ENCODE results near the gene CLNK. TPM values are rescaled to one million over a fixed set of nuclear protein-coding genes. Genes with fewer than 3 reads are reported as not detected.

Gene CLNK
- total and polyA plus RNA-seq, 5 donors = not detected

- H3K27me3 ChIP-seq (ENCODE audit: control insufficient read depth, insufficient read depth) = no peaks in the 10 kb centered on the region
- DNase-seq (no peak), ATAC-seq (no peak)
- 27% methylated on average over 5 of the region's 5 CpGs for WGBS
- H3K27ac ChIP-seq (ENCODE audit: low read length) = no peak overlapping the region
- no peak overlapping the region for H3K4me3 ChIP-seq (ENCODE audit: low read length)
- no peaks in the 10 kb centered on the region for H3K9me3 ChIP-seq (ENCODE audit: control insufficient read depth, low read length)
- intact Hi-C loops (cut with DNase I) = loop anchor here in 3 of 4 donors (5.0 to 10.0 kb wide), 3 partner anchors 495 to 838 kb away; partner anchors contain the start of gene HS3ST1 (in 2 of the 3)
- no peaks in the 10 kb centered on the region for H3K4me1 ChIP-seq (ENCODE audit: control insufficient read depth, insufficient read depth, low read length)
These were observed 94.8 kb downstream of the CLNK start for GRCh38 chr4:10589799-10590198.

- Histone ChIP-seq H3K9me3 (ENCODE audit: control insufficient read depth, low read length) (no peaks in the 10 kb centered on the region), H3K27ac (ENCODE audit: low read length) (no peak overlapping the region), H3K4me3 (ENCODE audit: low read length) (no peak overlapping the region), H3K27me3 (ENCODE audit: control insufficient read depth, insufficient read depth) (no peaks in the 10 kb centered on the region), H3K4me1 (ENCODE audit: control insufficient read depth, insufficient read depth, low read length) (no peaks in the 10 kb centered on the region)
- no peak for DNase-seq
- WGBS = 58% methylated on average over 7 of the region's 7 CpGs
- no peak for ATAC-seq
- intact Hi-C loops (cut with DNase I) = loop anchor here in 3 of 4 donors (5.0 to 10.0 kb wide), 3 partner anchors 495 to 838 kb away; partner anchors contain the start of gene HS3ST1 (in 2 of the 3)
These were observed 95.2 kb downstream of the CLNK start for GRCh38 chr4:10589321-10589720.

GRCh38 chr4:10587697-10588096 lies 96.9 kb downstream of the CLNK start:
- DNase-seq (peak in 1 of 3 donors; percentile 49), ATAC-seq (no peak)
- H3K4me3 ChIP-seq (ENCODE audit: low read length) = no peak overlapping the region
- no peaks in the 10 kb centered on the region for H3K27me3 ChIP-seq (ENCODE audit: control insufficient read depth, insufficient read depth)
- WGBS = 50% methylated on average over 8 of the region's 8 CpGs
- intact Hi-C loops (cut with DNase I) = loop anchor here in 3 of 4 donors (5.0 to 10.0 kb wide), 3 partner anchors 497 to 840 kb away; partner anchors contain the start of gene HS3ST1 (in 2 of the 3)
- no peaks in the 10 kb centered on the region for H3K9me3 ChIP-seq (ENCODE audit: control insufficient read depth, low read length)
- H3K4me1 ChIP-seq (ENCODE audit: control insufficient read depth, insufficient read depth, low read length) = no peaks in the 10 kb centered on the region
- no peak overlapping the region for H3K27ac ChIP-seq (ENCODE audit: low read length)

- no peaks in the 10 kb centered on the region for H3K4me1 ChIP-seq (ENCODE audit: control insufficient read depth, insufficient read depth, low read length)
- intact Hi-C loops (cut with DNase I) = loop anchor here in 3 of 4 donors (5.0 to 10.0 kb wide), 3 partner anchors 498 to 840 kb away; partner anchors contain the start of gene HS3ST1 (in 2 of the 3)
- 94% methylated on average over 12 of the region's 12 CpGs for WGBS
- no peaks in the 10 kb centered on the region for H3K9me3 ChIP-seq (ENCODE audit: control insufficient read depth, low read length)
- no peak for ATAC-seq
- H3K27me3 ChIP-seq (ENCODE audit: control insufficient read depth, insufficient read depth) = no peaks in the 10 kb centered on the region
- no peak for DNase-seq
- no peak overlapping the region for H3K4me3 ChIP-seq (ENCODE audit: low read length)
- no peak overlapping the region for H3K27ac ChIP-seq (ENCODE audit: low read length)
These were observed 97.3 kb downstream of the CLNK start for GRCh38 chr4:10587296-10587695.

GRCh38 chr4:10584042-10584441 lies 100.5 kb downstream of the CLNK start:
- intact Hi-C loops (cut with DNase I) = loop anchor here in 2 of 4 donors (10.0 kb wide), 2 partner anchors 501 to 841 kb away; partner anchors contain the start of gene HS3ST1 (in 1 of the 2)

GRCh38 chr4:10582951-10583350 lies 101.6 kb downstream of the CLNK start:
- no peak for DNase-seq
- Histone ChIP-seq H3K27ac (ENCODE audit: low read length) (no peak overlapping the region), H3K9me3 (ENCODE audit: control insufficient read depth, low read length) (no peaks in the 10 kb centered on the region), H3K4me3 (ENCODE audit: low read length) (no peak overlapping the region), H3K4me1 (ENCODE audit: control insufficient read depth, insufficient read depth, low read length) (no peaks in the 10 kb centered on the region), H3K27me3 (ENCODE audit: control insufficient read depth, insufficient read depth) (no peaks in the 10 kb centered on the region)
- intact Hi-C loops (cut with DNase I) = loop anchor here in 2 of 4 donors (10.0 kb wide), 2 partner anchors 502 to 842 kb away; partner anchors contain the start of gene HS3ST1 (in 1 of the 2)
- ATAC-seq = no peak
- 90% methylated on average over 8 of the region's 8 CpGs for WGBS

More at GRCh38 chr4:10584042-10584441, 100.5 kb downstream of the CLNK start:
- H3K9me3 ChIP-seq (ENCODE audit: control insufficient read depth, low read length) = no peaks in the 10 kb centered on the region
- ATAC-seq = peak; percentile 88 to 93
- WGBS = 14% methylated on average over 2 of the region's 2 CpGs
- H3K27me3 ChIP-seq (ENCODE audit: control insufficient read depth, insufficient read depth) = no peaks in the 10 kb centered on the region
- peak in 1 of 3 donors; percentile 28 for DNase-seq
- H3K4me3 ChIP-seq (ENCODE audit: low read length) = no peak overlapping the region
- no peaks in the 10 kb centered on the region for H3K4me1 ChIP-seq (ENCODE audit: control insufficient read depth, insufficient read depth, low read length)
- no peak overlapping the region for H3K27ac ChIP-seq (ENCODE audit: low read length)

- Histone ChIP-seq H3K4me1 (ENCODE audit: control insufficient read depth, insufficient read depth, low read length) (no peaks in the 10 kb centered on the region), H3K27me3 (ENCODE audit: control insufficient read depth, insufficient read depth) (no peaks in the 10 kb centered on the region), H3K27ac (ENCODE audit: low read length) (no peak overlapping the region), H3K9me3 (ENCODE audit: control insufficient read depth, low read length) (no peaks in the 10 kb centered on the region), H3K4me3 (ENCODE audit: low read length) (no peak overlapping the region)
- intact Hi-C loops (cut with DNase I) = loop anchor here in 2 of 4 donors (10.0 kb wide), 2 partner anchors 503 to 843 kb away; partner anchors contain the start of gene HS3ST1 (in 1 of the 2)
- 41% methylated on average over 3 of the region's 3 CpGs for WGBS
- DNase-seq (peak in 2 of 3 donors; percentile 29 to 61), ATAC-seq (peak; percentile 64 to 72)
These were observed 102.4 kb downstream of the CLNK start for GRCh38 chr4:10582059-10582686.

GRCh38 chr4:10581022-10581421 lies 103.5 kb downstream of the CLNK start:
- intact Hi-C loops (cut with DNase I) = loop anchor here in 2 of 4 donors (10.0 kb wide), 2 partner anchors 504 to 844 kb away; partner anchors contain the start of gene HS3ST1 (in 1 of the 2)
- ATAC-seq (no peak), DNase-seq (no peak)
- H3K9me3 ChIP-seq (ENCODE audit: control insufficient read depth, low read length) = no peaks in the 10 kb centered on the region
- no peak overlapping the region for H3K4me3 ChIP-seq (ENCODE audit: low read length)
- no peaks in the 10 kb centered on the region for H3K27me3 ChIP-seq (ENCODE audit: control insufficient read depth, insufficient read depth)
- H3K4me1 ChIP-seq (ENCODE audit: control insufficient read depth, insufficient read depth, low read length) = no peaks in the 10 kb centered on the region
- no peak overlapping the region for H3K27ac ChIP-seq (ENCODE audit: low read length)
- WGBS = 84% methylated on average over 3 of the region's 3 CpGs

GRCh38 chr4:10579648-10580047 lies 104.9 kb downstream of the CLNK start:
- intact Hi-C loops (cut with DNase I) = loop anchor here in 2 of 4 donors (10.0 kb wide), 2 partner anchors 505 to 845 kb away; partner anchors contain the start of gene HS3ST1 (in 1 of the 2)

GRCh38 chr4:10577508-10578426 lies 106.8 kb downstream of the CLNK start:
- WGBS = 39% methylated on average over 11 of the region's 11 CpGs
- ATAC-seq = peak in 1 of 2 donors; percentile 56
- intact Hi-C loops (cut with DNase I) = no loop called here

More at GRCh38 chr4:10579648-10580047, 104.9 kb downstream of the CLNK start:
- no peak for ATAC-seq
- Histone ChIP-seq H3K27ac (ENCODE audit: low read length) (no peak overlapping the region), H3K4me3 (ENCODE audit: low read length) (no peak overlapping the region), H3K27me3 (ENCODE audit: control insufficient read depth, insufficient read depth) (no peaks in the 10 kb centered on the region), H3K4me1 (ENCODE audit: control insufficient read depth, insufficient read depth, low read length) (no peaks in the 10 kb centered on the region), H3K9me3 (ENCODE audit: control insufficient read depth, low read length) (no peaks in the 10 kb centered on the region)
- 89% methylated on average over 1 of the region's 1 CpG for WGBS
- no peak for DNase-seq

More at GRCh38 chr4:10577508-10578426, 106.8 kb downstream of the CLNK start:
- no peaks in the 10 kb centered on the region for H3K4me1 ChIP-seq (ENCODE audit: control insufficient read depth, insufficient read depth, low read length)
- no peak overlapping the region for H3K4me3 ChIP-seq (ENCODE audit: low read length)
- no peaks in the 10 kb centered on the region for H3K9me3 ChIP-seq (ENCODE audit: control insufficient read depth, low read length)
- H3K27ac ChIP-seq (ENCODE audit: low read length) = no peak overlapping the region
- H3K27me3 ChIP-seq (ENCODE audit: control insufficient read depth, insufficient read depth) = no peaks in the 10 kb centered on the region
- DNase-seq = no peak
